LNCAP (cell line): ENCODE data around the gene TRAPPC8.

Experiments
- TF ChIP-seq, protein P1 (sequence below): fragments of 450-650 bp; IDR thresholded peaks from 2 replicates; pipeline ENCODE4 v1.5.1; 2017; ENCODE audit warnings: mild to moderate bottlenecking

TRAPPC8 gene, protein sequence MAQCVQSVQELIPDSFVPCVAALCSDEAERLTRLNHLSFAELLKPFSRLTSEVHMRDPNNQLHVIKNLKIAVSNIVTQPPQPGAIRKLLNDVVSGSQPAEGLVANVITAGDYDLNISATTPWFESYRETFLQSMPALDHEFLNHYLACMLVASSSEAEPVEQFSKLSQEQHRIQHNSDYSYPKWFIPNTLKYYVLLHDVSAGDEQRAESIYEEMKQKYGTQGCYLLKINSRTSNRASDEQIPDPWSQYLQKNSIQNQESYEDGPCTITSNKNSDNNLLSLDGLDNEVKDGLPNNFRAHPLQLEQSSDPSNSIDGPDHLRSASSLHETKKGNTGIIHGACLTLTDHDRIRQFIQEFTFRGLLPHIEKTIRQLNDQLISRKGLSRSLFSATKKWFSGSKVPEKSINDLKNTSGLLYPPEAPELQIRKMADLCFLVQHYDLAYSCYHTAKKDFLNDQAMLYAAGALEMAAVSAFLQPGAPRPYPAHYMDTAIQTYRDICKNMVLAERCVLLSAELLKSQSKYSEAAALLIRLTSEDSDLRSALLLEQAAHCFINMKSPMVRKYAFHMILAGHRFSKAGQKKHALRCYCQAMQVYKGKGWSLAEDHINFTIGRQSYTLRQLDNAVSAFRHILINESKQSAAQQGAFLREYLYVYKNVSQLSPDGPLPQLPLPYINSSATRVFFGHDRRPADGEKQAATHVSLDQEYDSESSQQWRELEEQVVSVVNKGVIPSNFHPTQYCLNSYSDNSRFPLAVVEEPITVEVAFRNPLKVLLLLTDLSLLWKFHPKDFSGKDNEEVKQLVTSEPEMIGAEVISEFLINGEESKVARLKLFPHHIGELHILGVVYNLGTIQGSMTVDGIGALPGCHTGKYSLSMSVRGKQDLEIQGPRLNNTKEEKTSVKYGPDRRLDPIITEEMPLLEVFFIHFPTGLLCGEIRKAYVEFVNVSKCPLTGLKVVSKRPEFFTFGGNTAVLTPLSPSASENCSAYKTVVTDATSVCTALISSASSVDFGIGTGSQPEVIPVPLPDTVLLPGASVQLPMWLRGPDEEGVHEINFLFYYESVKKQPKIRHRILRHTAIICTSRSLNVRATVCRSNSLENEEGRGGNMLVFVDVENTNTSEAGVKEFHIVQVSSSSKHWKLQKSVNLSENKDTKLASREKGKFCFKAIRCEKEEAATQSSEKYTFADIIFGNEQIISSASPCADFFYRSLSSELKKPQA (N-terminal part only)

DNA sequence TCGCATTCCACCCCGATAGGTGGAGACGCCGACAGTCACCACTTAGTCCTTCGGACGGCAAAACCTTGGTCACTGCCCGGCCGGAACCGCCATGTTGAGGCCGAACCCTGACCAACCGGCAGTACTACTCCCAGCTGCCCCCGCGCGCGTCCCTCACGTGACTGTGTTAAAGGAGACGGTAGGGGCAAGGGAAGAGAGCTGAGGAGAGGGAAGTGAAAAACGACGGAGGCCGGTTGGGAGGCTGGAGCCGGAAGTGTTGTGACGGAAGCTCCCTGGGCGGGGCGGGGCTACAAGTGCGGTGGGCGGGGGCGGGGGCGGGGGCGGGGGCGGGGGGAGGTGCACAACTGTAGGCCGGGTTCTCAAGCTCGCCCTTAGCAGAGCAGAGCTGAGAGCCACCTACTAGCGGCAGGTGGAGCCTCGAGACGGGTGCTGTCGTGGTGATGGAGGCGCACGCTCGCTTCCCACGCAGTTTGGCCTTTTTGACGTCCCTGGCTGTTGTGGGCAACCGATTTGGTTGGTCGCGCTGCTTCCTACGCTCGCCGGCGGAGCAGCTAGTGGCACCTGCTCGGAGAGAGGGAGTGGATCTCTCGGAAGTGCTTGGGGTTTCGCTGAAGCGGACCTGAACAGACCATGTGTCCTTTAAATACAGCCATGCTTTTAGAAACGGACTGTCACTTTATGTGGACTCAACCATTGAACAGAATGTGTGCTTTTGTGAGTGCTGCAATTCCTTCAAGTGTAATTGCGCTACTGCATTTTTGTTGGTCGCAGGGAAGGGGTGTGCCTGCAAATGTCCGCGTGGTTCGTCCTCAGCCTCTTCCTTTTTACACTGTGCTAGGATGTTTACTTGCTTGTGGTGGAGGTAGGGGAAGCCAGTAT is at the start of gene TRAPPC8:
Gene TRAPPC8 (minus strand): TSS at position 130 of the 879 bp plus-strand sequence. CDS start 364 bp downstream, outside the sequence.
- TF ChIP-seq, protein P1, sequence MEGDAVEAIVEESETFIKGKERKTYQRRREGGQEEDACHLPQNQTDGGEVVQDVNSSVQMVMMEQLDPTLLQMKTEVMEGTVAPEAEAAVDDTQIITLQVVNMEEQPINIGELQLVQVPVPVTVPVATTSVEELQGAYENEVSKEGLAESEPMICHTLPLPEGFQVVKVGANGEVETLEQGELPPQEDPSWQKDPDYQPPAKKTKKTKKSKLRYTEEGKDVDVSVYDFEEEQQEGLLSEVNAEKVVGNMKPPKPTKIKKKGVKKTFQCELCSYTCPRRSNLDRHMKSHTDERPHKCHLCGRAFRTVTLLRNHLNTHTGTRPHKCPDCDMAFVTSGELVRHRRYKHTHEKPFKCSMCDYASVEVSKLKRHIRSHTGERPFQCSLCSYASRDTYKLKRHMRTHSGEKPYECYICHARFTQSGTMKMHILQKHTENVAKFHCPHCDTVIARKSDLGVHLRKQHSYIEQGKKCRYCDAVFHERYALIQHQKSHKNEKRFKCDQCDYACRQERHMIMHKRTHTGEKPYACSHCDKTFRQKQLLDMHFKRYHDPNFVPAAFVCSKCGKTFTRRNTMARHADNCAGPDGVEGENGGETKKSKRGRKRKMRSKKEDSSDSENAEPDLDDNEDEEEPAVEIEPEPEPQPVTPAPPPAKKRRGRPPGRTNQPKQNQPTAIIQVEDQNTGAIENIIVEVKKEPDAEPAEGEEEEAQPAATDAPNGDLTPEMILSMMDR, result no peak

DNA sequence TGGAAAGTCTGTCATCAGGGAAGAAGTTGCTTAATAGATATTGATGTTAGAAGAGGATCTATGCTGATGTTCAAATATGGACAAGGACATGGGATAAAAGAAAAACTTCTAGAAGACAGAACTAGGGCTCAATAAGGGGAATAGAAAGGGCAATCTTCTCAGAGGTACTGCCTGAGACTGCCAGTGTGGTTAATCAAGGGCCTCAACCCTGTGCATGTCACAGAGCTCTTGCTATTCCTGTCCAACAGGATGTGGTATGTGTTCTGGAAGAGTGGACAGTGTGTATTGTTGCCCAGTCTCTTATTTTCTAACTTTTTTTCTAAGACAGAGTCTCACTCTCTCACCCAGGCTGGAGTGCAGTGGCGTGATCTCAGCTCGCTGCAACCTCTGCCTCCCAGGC is 47.9 kb upstream of the TRAPPC8 start:
- TF ChIP-seq, protein P1, result no peak

DNA sequence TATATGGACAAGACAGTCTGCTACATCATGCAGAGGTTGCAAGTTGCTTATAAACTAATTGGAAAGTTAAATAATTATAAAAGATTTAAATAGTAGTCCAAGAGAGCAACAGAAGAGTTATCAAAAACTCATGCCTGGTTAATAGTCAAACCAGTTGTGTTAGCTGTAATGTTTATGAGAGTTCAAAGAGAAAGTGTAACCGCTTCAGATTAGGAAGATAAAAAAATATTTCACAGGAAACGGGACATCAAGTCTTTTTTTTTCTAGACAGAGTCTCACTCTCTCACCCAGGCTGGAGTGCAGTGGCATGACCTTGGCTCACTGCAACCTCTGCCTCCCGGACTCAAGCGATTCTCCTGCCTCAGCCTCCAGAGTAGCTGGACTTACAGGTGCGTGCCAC is 41.0 kb upstream of the TRAPPC8 start:
- TF ChIP-seq, protein P1, result no peak

DNA sequence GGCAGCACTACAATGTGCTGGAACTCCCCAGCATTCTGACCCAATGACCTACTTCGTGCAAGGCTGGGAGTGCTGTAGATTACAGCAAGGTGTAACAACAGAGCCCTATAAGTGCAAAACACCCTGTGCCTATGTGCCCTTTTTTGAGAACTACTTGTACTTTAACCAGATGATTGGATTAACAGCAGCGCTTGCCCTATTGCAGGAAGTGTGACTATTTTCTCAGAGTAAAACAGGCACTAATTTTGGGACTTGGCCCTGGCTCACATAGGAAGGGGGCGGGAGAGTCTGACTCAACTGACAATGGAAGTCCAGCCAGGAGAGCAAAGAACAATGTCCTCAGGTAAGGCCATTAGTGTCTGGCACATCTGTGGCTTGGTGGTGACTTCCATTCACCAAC is 40.1 kb upstream of the TRAPPC8 start:
- TF ChIP-seq, protein P1, result no peak

DNA sequence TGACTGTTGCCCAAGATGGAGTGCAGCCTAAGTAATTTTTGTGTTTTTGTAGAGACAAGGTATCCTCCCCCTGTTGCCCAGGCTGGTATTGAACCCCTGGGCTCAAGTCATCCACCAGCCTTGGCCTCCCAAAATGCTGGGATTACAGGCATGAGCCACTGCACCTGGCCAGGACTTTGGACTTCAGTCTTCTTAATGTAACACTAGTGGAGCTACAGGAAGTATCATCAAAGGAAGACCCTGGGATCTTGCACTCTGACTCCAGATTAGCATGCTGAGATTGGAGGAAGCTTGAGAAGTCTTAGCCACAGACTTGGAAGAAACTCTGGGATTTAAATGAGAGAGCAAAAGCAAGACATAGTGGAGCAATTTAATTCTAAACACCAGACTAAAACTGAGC is 37.9 kb upstream of the TRAPPC8 start:
- TF ChIP-seq, protein P1, result no peak

DNA sequence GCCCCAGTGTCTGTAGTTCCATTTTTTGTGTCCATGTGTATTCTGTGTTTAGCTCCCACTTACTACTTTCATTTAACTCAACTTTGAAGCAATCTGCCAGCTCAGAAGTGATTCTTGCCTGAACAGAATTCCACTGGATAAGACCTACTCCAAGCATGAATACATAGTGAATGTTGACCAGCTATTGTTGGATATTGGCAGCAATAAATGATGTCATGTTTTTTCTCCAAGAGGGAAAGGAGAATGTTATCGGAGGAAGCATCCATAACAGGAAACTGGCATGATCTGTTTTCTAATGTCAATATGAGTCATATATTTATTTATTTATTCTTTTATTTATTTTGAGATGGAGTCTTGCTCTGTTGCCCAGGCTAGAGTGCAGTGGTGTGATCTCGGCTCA is 36.8 kb upstream of the TRAPPC8 start:
- TF ChIP-seq, protein P1, result no peak
